ENCODE results near the gene MAGI2. TPM values are rescaled to one million over a fixed set of nuclear protein-coding genes. Genes with fewer than 3 reads are reported as not detected.

The MAGI2 gene
- total RNA-seq, 4 donors from 2014 or later, result 0.98 to 4.8 (median 2.5) TPM

DNA sequence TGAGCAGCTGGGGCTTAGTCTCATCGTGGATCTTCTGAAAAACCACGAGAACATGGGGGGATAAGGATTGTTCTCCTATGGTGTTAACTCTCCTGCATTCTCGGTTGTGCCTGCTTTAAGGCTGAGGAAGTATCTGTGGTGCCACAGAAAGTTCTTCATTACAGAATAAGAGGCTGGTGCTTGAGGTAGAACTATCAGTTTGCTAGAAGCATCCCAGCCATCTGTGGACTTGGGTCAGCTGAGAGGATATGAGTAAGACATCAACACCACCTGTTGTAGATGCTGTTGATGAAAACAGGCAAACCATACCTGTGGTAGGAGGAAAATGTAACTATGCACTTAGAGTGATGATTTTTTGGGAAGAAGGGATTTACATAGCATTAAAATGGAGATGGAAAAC lies 1238.3 kb downstream of the MAGI2 start:
- Histone ChIP-seq H3K4me3 (no peak overlapping the region), H3K4me1 (no peaks in the 10 kb centered on the region), H3K27ac (no peak overlapping the region), H3K27me3 (no peaks in the 10 kb centered on the region), H3K36me3 (no peaks in the 10 kb centered on the region), H3K9me3 (no peaks in the 10 kb centered on the region)
- TF ChIP-seq POLR2AphosphoS5 (IDR thresholded peaks at IDR 0.05), result no peak
- TF ChIP-seq POLR2A (IDR thresholded peaks at IDR 0.05), result no peak
- DNase-seq (ENCODE audit: low spot score in 2 of 2), result no peak
- 83% methylated on average over 3 of the region's 3 CpGs for WGBS

DNA sequence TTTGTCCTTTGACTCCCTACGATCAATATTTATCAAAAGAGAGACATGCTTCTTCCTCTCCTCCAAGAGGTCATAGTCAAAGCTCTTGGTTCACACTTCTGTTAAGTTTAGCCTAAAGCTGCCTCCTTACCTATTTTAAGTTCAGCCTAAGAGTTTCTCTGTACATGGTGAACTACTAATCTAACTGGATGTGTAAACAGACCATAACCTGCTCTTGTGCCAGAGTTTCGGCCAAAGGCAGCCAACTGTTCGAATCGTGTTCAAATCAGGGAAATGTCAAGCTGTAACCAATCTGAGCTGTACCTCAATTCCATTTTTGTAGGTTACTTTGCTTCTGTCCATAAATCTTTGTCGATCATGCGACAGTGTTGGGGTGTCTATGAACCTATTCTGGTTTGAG lies 1240.1 kb downstream of the MAGI2 start:
- H3K9me3 ChIP-seq, result no peaks in the 10 kb centered on the region
- no peak overlapping the region for H3K27ac ChIP-seq
- DNase-seq (ENCODE audit: low spot score in 2 of 2), result no peak
- H3K4me3 ChIP-seq, result no peak overlapping the region
- H3K36me3 ChIP-seq, result no peaks in the 10 kb centered on the region
- 90% methylated on average over 6 of the region's 6 CpGs for WGBS
- H3K27me3 ChIP-seq, result no peaks in the 10 kb centered on the region
- no peaks in the 10 kb centered on the region for H3K4me1 ChIP-seq
- TF ChIP-seq POLR2A (IDR thresholded peaks at IDR 0.05), result no peak
- no peak for TF ChIP-seq POLR2AphosphoS5 (IDR thresholded peaks at IDR 0.05)
- TF ChIP-seq CTCF (IDR thresholded peaks at IDR 0.05), result no peak
- TF ChIP-seq EP300 (IDR thresholded peaks at IDR 0.05), result no peak

- Histone ChIP-seq H3K27ac (no peak overlapping the region), H3K9me3 (no peaks in the 10 kb centered on the region), H3K4me1 (no peaks in the 10 kb centered on the region), H3K36me3 (no peaks in the 10 kb centered on the region), H3K27me3 (no peaks in the 10 kb centered on the region), H3K4me3 (no peak overlapping the region)
- 87% methylated on average over 3 of the region's 3 CpGs for WGBS
- TF ChIP-seq POLR2AphosphoS5 (IDR thresholded peaks at IDR 0.05) (no peak), POLR2A (IDR thresholded peaks at IDR 0.05) (no peak), EP300 (IDR thresholded peaks at IDR 0.05) (no peak), CTCF (IDR thresholded peaks at IDR 0.05) (no peak)
- DNase-seq (ENCODE audit: low spot score in 2 of 2), result no peak
Observed at GRCh38 chr7:78212476-78213060, 1240.9 kb downstream of the MAGI2 start.

DNA sequence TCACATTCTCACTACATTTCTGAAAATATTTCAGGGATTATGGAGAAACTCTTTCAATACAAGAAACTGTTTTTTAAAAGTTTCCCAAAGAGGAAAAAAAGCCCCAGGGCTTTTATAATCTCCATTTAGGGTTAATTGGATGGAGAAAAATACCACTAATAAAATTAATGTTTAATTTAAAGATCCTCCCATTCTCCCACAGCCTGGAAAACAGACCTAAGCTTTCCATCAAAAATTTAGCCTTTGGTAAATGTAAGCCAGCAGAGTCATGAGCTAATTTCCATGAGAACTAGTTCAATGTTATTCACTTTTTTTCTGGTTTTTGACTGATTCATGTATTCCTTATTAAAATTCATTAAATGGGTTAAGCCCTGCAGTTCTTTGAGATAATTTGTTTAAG lies 1246.2 kb downstream of the MAGI2 start:
- no peak for TF ChIP-seq CTCF (IDR thresholded peaks at IDR 0.05)
- TF ChIP-seq POLR2AphosphoS5 (IDR thresholded peaks at IDR 0.05), result no peak
- no peak for TF ChIP-seq EP300 (IDR thresholded peaks at IDR 0.05)
- no peak for TF ChIP-seq POLR2A (IDR thresholded peaks at IDR 0.05)
- no peak overlapping the region for H3K27ac ChIP-seq
- no peaks in the 10 kb centered on the region for H3K4me1 ChIP-seq
- no peak overlapping the region for H3K4me3 ChIP-seq
- no peak for DNase-seq (ENCODE audit: low spot score in 2 of 2)
- H3K36me3 ChIP-seq, result no peaks in the 10 kb centered on the region
- H3K27me3 ChIP-seq, result no peaks in the 10 kb centered on the region
- H3K9me3 ChIP-seq, result no peaks in the 10 kb centered on the region

GRCh38 chr7:78206769-78207168 lies 1246.7 kb downstream of the MAGI2 start:
- H3K9me3 ChIP-seq, result no peaks in the 10 kb centered on the region
- no peaks in the 10 kb centered on the region for H3K27me3 ChIP-seq
- no peaks in the 10 kb centered on the region for H3K4me1 ChIP-seq
- DNase-seq (ENCODE audit: low spot score in 2 of 2), result no peak
- no peaks in the 10 kb centered on the region for H3K36me3 ChIP-seq
- no peak for TF ChIP-seq EP300 (IDR thresholded peaks at IDR 0.05)
- H3K4me3 ChIP-seq, result no peak overlapping the region
- WGBS, result 38% methylated on average over 2 of the region's 2 CpGs
- no peak overlapping the region for H3K27ac ChIP-seq

DNA sequence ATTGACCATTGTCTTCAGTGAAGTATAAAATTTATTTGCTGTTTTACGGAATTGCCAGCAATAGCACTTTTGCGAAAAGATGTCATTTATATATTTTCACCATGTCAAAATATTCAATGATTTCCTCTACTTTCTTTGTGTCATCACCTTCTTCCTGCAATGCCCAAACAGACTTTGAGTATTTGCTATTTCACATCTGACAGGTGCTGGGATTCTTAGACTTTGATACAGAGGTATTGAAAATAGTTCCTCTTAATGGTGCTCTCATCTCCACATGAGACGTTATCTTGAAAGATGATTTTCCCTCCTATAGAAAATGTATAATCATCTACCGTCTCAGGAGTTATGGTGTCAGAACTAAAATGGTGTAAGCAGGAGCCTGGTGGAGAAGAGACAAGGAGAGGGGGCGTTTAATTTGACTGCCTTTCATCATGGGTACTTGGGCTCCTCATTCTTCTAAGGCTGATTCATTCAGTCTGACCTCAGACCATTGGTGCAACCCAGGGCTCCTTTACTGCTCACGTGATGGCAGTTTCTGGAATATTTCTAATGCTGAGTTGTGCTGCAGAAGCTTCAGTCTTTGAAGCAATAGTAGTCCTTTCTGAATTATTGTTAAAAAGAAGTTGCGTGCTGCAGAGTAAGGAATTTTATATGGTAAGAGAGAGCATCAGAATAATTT lies 1250.3 kb downstream of the MAGI2 start:
- no peak for DNase-seq (ENCODE audit: low spot score in 2 of 2)
- TF ChIP-seq EP300 (IDR thresholded peaks at IDR 0.05) (no peak), POLR2AphosphoS5 (IDR thresholded peaks at IDR 0.05) (no peak), POLR2A (IDR thresholded peaks at IDR 0.05) (no peak), CTCF (IDR thresholded peaks at IDR 0.05) (no peak)
- no peak overlapping the region for H3K27ac ChIP-seq
- H3K27me3 ChIP-seq, result no peaks in the 10 kb centered on the region
- no peaks in the 10 kb centered on the region for H3K9me3 ChIP-seq
- H3K36me3 ChIP-seq, result no peaks in the 10 kb centered on the region
- WGBS, result 85% methylated on average over 7 of the region's 7 CpGs
- H3K4me1 ChIP-seq, result no peaks in the 10 kb centered on the region
- H3K4me3 ChIP-seq, result no peak overlapping the region

Measured in suprapubic skin (tissue), 4 donors.